ENCODE results near the gene ABCC11. TPM values are rescaled to one million over a fixed set of nuclear protein-coding genes. Genes with fewer than 3 reads are reported as not detected.

Gene ABCC11
- total and polyA plus RNA-seq, 7 donors: 0.14 to 0.28 TPM; not detected in 5

DNA sequence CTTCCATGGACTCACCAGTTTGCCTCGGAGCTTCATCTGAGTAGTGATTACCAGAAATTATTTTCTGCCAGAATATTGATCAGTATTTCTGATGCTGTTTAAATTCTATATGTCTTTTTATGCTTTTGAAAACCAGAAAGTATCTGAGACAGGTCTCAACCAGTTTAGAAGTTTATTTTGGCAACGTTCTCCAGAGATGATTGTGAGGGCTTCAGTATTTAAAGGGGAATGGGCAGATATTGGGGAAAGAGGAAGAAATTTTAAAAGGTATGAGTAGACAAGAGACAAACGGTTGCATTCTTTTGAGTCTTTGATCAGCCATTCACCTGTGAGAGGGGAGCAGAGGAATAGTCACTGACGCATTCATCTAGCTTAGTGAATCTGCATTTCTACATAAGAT lies 44.4 kb upstream of the ABCC11 start:
- TF ChIP-seq EP300 (IDR thresholded peaks at IDR 0.05) (no peak), POLR2A (IDR thresholded peaks at IDR 0.05) (no peak), POLR2AphosphoS5 (IDR thresholded peaks at IDR 0.05) (no peak)
- TF ChIP-seq, protein P1, sequence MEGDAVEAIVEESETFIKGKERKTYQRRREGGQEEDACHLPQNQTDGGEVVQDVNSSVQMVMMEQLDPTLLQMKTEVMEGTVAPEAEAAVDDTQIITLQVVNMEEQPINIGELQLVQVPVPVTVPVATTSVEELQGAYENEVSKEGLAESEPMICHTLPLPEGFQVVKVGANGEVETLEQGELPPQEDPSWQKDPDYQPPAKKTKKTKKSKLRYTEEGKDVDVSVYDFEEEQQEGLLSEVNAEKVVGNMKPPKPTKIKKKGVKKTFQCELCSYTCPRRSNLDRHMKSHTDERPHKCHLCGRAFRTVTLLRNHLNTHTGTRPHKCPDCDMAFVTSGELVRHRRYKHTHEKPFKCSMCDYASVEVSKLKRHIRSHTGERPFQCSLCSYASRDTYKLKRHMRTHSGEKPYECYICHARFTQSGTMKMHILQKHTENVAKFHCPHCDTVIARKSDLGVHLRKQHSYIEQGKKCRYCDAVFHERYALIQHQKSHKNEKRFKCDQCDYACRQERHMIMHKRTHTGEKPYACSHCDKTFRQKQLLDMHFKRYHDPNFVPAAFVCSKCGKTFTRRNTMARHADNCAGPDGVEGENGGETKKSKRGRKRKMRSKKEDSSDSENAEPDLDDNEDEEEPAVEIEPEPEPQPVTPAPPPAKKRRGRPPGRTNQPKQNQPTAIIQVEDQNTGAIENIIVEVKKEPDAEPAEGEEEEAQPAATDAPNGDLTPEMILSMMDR (IDR thresholded peaks at IDR 0.05): no peak
- no peak overlapping the region for H3K27ac ChIP-seq
- H3K4me1 ChIP-seq: no peaks in the 10 kb centered on the region
- peaks cover 0 to 77% (median 9%) of the 10 kb centered on the region in 4 donors for H3K36me3 ChIP-seq
- no peak overlapping the region for H3K4me3 ChIP-seq
- no peaks in the 10 kb centered on the region for H3K27me3 ChIP-seq
- no peak for DNase-seq
- WGBS, 2 donors: 81 to 86% methylated on average over 4 of the region's 4 CpGs
- intact Hi-C loops (cut with DNase I): no loop called here
- H3K9me3 ChIP-seq: peaks cover 0 to 6% (median 0%) of the 10 kb centered on the region in 4 donors

DNA sequence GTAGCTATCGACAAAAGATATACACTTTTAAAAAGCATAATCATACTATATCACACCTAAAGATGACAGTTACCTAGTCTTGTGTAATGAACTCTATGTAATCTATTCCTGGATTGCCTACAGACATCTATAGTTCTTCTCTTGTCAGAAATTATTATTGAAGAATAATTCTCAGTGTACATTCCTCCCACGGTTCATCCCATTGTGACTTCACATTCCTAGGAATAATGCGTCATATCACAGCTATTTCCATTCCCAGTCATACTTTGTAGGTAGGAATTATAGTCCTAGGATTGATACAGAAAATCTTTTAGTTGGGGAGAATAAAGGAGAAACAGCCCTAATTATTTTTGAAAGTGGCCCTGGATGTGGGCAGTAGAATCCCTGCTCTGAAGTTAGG lies 44.0 kb upstream of the ABCC11 start:
- no peaks in the 10 kb centered on the region for H3K27me3 ChIP-seq
- H3K27ac ChIP-seq: no peak overlapping the region
- DNase-seq: no peak
- H3K9me3 ChIP-seq: peaks cover 0 to 6% (median 2%) of the 10 kb centered on the region in 4 donors
- TF ChIP-seq EP300 (IDR thresholded peaks at IDR 0.05) (no peak), POLR2AphosphoS5 (IDR thresholded peaks at IDR 0.05) (no peak), POLR2A (IDR thresholded peaks at IDR 0.05) (no peak)
- TF ChIP-seq, protein P1 (IDR thresholded peaks at IDR 0.05): no peak
- intact Hi-C loops (cut with DNase I): no loop called here
- peaks cover 0 to 77% (median 9%) of the 10 kb centered on the region in 4 donors for H3K36me3 ChIP-seq
- no peaks in the 10 kb centered on the region for H3K4me1 ChIP-seq
- H3K4me3 ChIP-seq: no peak overlapping the region
- WGBS, 2 donors: 95 to 98% methylated on average over 3 of the region's 3 CpGs

DNA sequence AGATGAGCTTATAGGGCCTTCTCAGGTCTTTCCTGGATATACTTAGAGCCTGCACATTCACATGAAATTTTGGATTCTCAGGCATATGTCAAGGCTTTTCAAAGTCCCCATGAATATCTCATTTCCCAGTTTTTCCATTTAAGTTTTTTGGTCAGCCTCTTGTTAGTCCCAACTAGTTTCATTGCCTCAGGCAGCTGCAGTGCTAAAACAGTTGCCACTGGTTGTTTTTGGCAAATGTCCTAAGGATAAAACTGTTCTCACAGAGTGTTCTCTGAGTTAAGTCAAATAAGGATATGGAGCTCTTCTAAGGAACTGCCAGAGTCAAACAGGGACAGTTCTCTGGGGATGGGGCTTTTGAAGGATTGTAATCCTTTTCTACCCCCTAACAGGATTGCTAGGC lies 39.9 kb upstream of the ABCC11 start:
- H3K9me3 ChIP-seq: peaks cover 0 to 6% (median 2%) of the 10 kb centered on the region in 4 donors
- peaks cover 0 to 12% (median 9%) of the 10 kb centered on the region in 4 donors for H3K4me1 ChIP-seq
- H3K27me3 ChIP-seq: no peaks in the 10 kb centered on the region
- H3K4me3 ChIP-seq: no peak overlapping the region
- H3K27ac ChIP-seq: no peak overlapping the region
- peaks cover 0 to 55% (median 7%) of the 10 kb centered on the region in 4 donors for H3K36me3 ChIP-seq
- intact Hi-C loops (cut with DNase I): no loop called here
- DNase-seq: no peak
- no peak for TF ChIP-seq EP300 (IDR thresholded peaks at IDR 0.05)
- TF ChIP-seq POLR2A (IDR thresholded peaks at IDR 0.05): no peak
- TF ChIP-seq, protein P1 (IDR thresholded peaks at IDR 0.05): no peak
- no peak for TF ChIP-seq POLR2AphosphoS5 (IDR thresholded peaks at IDR 0.05)

DNA sequence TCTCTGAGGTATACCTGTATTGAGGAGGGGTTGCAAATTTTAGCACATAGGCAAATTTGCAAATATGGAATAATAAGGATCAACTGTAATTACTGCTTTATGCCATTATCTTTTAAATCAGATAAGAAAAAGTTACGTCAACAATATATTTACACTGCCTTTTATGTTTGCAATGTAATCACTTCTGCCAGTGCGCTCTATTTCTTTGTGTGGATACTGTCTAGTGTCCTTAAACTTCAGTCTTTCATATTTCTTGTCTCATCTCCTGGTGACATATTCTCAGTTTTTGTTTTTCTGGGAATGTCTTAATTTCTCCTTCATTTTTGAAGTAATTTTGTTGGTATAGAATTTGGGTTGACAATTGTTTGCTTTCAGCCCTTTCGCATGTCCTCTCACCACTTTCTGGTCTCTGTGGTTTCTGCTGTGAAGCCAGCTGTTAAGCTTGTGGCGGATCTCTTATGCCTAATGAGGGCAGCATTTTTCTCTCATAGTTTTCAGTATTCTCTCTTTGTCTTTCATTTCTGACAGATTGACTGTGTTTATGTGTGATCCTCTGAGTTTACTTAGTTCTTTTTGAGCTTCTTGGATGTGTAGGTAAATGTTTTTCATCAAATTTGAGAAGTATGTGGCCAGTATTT lies 37.6 kb upstream of the ABCC11 start:
- Histone ChIP-seq H3K9me3 (peaks cover 0 to 6% (median 2%) of the 10 kb centered on the region in 4 donors), H3K27ac (no peak overlapping the region), H3K36me3 (peaks cover 0 to 39% (median 7%) of the 10 kb centered on the region in 4 donors), H3K4me1 (peaks cover 0 to 17% (median 11%) of the 10 kb centered on the region in 4 donors), H3K27me3 (no peaks in the 10 kb centered on the region), H3K4me3 (no peak overlapping the region)
- 58 to 74% methylated on average over 4 of the region's 4 CpGs for WGBS, 2 donors
- no peak for DNase-seq
- intact Hi-C loops (cut with DNase I): no loop called here
- TF ChIP-seq POLR2A (IDR thresholded peaks at IDR 0.05): no peak
- no peak for TF ChIP-seq POLR2AphosphoS5 (IDR thresholded peaks at IDR 0.05)
- TF ChIP-seq, protein P1 (IDR thresholded peaks at IDR 0.05): no peak
- TF ChIP-seq EP300 (IDR thresholded peaks at IDR 0.05): no peak

Data from sigmoid colon (tissue), 7 donors.